Ramos (cell line): Measurements from ENCODE around the gene TPBGL.

Source experiments
- in situ Hi-C: fragments of 300-500 bp; cut with MboI; formaldehyde crosslinking; loops from one replicate; pipeline ENCODE4 v1.14.3; 2022; ENCODE audit warnings: low sequenced_read_pairs; ENCODE audit not compliant: unreplicated experiment

The TPBGL gene

DNA sequence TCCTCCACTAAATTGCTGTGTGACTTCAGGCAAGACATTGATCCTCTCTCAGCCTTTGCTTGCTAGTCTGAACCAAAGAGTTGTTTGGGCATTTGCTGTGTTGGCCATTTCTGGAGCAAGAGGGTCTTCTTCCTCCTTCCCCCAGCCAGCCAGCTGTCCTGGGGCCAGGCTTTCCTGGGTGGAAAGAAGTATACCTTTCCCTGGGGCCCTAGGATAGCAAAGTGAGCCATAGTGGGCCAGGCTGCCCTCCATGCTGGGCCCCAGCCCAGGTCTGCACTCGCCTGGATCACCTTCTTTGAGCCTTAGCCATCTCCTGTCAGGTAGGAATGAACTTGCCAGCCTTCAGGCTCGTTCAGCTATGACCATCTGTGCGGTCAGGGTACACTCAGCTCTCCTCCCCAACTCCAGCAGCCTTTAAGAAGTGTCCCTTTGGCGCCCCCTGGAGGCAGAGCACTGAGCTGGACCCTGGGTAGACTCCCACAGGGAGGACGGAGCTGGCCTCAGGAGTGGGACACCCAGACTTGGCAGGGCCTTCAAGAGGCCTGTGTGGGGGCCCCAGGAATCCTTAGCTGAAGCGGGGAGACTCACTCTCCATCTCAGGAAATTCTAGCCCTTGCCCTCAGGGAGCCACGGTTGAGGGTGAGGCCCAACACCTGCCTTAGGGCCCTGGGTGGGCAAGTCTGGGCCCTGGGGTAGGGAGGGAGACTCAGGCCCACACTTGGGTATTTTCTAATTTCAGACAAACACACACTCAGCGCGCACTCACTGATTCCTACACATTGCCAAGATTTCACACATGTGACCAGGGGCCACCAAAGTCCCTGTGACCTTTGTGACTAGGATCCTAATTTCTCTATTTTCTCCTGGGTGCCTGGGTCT is 35.6 kb upstream of the TPBGL start:
- in situ Hi-C loops = loop anchor here (5.0 kb wide), 2 partner anchors 58 to 183 kb away; no protein-coding TSS in a partner anchor

DNA sequence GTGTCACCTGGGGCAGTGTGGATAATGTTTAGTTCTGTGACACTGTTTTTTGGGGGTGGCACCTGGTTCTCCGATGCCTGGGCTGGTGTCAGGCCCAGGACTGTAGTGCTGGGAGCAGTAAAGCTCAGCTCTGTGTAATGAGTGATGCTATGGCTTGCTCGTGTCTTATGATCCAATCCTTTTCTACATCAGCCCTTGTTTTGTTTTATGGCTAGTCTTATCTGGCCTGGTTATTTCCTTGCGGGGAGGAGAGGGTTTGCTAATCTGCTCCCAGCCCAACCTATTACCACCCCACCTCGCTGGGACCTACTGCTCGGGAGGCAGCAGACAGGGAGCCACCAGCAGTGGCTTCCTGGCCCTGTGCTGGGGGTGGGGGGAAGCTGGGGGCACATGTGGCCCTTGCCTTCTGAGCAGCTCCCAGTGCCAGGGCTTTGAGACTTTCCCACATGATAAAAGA is 35.0 kb upstream of the TPBGL start:
- in situ Hi-C loops = no loop called here

DNA sequence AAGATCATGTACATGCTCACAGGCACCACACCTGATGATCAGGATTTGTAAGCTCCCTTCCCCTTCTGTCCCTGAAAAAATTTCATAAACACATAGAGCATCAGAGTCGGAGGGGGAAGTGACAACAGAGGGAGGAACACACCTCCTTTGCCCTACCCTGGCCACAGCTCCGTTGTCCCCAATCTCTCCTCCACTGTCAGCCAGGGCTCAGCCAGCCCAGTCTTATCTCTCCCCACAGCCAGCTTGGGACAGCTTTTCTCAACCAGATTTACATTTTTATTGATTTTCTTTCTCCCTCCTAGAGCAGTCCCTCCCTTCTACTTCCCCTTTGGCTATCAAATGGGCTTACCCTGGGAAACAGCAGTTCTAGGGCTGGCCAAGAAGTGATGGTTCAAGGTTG is 32.1 kb upstream of the TPBGL start:
- in situ Hi-C loops = no loop called here

DNA sequence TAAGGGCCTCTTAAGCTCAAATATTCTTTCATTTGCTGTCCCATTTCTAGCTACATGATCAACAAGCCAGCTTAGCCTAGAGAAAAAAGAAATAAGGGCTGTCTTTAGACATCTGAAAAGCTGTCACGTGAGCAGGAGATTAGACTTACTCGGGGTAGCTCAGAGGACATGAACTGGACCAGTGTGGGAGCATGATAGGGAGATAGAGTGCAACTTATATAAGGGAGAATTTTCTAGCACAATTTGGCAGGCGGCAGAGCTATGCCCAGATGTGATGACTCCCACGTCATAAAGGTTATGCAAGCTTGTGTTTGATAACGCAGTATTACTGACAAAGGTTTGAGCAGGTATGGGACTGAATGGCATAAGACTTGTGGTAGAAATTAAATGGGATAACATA is 28.2 kb upstream of the TPBGL start:
- in situ Hi-C loops = no loop called here

DNA sequence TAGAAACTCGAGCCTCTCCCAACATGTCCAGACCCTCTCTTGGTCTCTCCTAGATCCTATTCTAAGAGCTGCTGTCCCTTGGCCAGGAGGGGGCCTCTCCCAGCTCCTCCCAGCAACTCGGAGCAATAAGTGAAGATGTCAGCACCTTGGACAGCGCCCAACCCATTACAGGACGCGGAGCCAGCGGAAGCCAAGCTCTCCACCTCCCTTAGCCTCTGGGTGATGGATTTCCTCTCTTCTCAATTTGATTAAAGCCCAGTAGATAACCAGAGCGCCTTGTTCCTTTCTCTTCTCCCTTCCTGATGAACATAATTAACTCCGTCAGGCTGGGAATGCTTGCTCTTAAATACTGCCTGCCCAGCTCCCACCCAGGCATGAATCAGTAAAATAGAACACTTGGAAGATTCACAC is 26.2 kb upstream of the TPBGL start:
- in situ Hi-C loops = no loop called here

DNA sequence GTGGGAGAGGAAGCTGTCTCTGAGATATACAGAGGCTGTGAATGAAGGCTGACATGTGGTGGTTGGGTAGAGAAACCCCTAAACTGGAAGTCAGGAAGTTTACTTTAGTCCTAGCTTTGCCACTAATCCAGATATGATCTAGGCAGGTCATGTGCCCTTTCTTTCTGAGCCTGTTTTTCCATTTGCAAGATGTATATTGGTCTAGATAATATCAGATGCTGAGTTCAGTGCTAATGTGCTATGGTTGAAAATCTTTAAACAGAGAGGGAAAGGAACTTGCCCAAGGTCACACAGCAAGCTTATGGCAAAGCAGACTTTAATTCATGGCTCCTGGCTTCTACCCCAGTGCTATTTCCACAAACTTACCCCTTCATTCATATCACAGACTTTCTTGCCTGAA is 25.7 kb upstream of the TPBGL start:
- in situ Hi-C loops = no loop called here

DNA sequence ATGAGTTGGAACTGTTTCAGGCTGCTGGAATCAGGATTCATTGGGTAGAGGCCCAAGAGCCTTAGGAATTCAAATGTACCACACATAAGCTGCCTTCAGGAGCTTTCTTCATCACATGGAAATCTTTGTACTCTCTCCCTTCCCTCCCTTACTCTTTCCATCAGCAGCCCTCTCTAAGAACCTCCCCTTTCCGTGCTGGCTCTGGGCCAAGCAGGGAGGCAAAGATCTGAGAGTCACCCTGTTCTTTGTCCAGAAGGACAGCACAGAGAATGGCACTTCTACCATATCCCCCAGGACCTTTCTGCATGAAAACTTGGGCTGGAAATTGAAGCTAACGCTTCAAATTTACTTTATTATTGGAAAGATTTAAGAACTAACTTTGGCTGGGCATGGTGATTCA is 20.7 kb upstream of the TPBGL start:
- in situ Hi-C loops = no loop called here

DNA sequence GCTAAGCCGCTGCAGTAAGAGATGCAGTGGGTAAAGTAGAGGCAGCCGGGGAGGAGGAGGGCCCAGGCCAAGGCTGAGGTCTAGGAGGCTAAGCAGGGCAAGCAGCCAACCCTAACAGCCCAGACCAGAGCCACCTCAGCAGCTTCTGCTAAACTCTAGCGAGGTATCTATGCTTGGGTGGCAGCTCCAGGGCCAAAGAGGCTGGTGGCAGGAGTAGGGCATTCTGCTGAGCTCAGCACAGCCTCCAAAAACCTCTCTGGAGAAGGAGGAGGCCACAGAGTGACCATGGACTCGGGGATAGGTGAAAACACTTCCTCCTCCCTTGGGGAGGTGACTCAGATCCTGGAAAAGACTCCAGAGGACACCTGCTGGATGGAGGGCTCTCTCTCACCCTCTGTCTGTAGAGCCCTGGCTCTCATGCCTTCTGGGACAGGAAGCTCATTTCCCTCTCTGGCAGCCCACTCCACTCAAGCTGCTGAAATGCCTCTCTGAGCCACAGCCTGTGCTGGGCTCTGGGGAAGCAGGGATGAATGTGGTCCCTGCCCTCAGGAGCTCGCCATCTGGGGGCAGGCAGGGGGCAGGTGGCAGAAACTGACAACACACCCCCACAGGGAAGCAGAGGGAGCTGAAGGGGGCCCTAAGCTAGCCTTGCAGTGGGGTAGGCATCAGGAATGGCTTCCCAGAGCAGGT is 16.5 kb upstream of the TPBGL start:
- in situ Hi-C loops = no loop called here

DNA sequence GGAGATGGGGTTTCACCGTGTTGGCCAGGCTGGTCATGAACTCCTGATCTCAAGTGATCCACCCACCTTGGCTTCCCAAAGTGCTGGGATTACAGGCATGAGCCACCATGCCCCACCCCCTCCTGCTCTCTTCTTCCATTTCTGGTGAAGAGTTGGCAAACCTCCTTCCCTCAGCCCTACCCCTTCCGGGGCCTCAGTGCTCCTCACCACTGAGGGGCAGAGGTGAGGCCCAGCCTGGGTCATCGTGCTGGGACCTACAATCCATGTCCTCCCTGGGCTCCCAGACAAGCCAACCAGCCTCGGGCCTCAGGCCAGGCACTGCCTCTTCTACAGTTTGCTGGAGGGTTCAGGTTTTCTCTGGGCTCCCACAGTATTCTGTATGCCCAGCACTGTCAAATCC is 14.8 kb upstream of the TPBGL start:
- in situ Hi-C loops = loop anchor here (25.0 kb wide), 1 partner anchor 513 kb away; no protein-coding TSS in a partner anchor

DNA sequence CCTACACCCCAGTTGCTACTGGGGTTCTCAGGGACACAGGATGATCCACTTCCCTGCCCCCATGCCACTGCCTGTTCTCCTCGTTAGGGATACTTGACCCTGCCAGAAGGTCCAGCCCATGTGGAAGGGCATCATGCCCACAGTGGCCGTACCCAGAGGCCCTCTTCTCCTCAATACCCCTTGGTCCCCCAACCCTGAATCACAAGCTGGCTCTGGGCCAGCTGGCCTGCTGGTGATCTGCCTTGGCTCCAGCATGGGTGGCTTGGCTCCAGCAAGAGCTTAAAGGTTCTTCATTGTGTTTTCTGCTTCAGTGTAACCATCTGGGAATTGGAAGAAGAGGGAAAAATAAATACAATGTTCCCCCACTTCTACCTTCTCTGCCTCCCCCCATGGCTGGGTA is 11.1 kb upstream of the TPBGL start:
- in situ Hi-C loops = loop anchor here (25.0 kb wide), 1 partner anchor 517 kb away; no protein-coding TSS in a partner anchor

DNA sequence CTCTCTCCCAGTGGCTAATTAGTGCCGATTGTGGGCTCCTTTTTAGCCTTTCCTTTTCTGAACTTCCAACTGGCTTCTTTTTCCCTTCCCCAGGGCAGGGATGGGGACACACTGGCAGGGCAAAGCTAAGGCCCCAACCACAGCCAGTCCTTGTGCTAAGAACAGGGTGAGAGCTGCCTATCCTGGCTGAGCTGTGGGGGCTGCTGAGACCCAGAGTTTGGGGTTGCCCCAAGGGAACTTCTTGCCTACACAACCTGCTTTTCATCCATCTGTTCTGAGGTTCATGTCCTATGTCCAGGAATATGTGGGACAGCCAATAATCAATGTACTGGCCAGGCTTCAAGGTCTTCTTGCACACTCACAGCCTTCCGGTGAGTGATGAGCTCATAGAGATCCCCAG is 10.0 kb upstream of the TPBGL start:
- in situ Hi-C loops = loop anchor here (25.0 kb wide), 1 partner anchor 518 kb away; no protein-coding TSS in a partner anchor

DNA sequence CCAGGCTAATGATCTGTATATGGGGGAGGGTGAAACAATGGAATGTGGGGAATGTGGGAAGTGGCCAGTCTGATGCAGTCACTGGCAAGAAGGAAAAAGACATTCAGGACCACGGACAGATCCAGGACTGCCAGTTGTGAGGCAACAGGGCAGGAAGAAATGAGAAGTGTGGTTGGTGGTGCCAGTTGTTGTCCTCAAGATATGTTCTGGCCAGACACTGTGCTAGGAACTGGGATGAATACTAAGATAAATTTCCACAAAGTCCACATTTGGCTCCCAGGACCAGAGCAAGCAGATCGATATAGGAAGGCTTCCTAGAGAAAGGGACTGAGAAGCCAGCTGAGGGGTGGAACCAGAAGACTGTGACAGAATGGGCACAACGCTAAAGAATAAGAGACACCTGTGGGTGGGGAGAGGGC is 6.8 kb upstream of the TPBGL start:
- in situ Hi-C loops = loop anchor here (25.0 kb wide), 1 partner anchor 521 kb away; no protein-coding TSS in a partner anchor

DNA sequence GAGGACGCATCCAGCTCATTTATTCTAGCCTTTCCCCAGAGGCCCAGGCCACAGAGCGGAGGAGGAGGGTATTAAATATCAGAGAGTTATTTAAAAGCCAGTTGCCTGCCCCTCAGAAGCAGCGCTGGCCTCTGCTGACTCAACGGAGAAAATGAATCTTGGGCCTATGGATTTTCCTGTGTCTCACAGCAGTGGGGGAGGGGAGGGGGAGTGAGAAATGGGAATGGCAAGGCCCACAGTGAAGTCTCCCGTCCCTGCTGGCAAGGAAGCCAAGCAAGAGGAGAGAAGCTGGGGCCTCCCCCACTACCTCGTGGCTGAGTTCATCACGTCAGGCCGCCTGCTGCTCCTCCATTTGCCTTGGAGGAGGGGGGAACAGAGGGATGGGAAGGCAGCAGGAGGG is 4.5 kb upstream of the TPBGL start:
- in situ Hi-C loops = loop anchor here (25.0 kb wide), 1 partner anchor 524 kb away; no protein-coding TSS in a partner anchor

DNA sequence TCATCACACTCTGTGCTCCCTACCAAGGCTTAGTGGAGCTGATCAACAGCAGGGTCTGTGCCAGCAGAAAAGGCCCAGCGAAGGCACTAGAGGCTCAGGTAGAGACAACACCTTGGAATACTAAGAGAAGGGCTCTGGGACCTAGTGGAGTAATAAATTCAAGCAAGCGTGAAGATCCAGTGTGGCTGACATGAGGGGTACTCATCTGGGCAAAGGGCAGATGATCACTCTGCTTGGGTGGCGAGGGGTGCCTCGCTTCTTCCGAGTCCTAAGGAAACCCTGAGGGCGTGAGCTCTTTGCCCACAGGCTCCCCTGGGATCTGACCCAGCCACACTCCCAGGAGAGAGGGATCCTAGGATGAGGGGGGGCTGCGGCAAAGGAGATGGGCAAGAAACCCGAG is 3.5 kb upstream of the TPBGL start:
- in situ Hi-C loops = loop anchor here (25.0 kb wide), 1 partner anchor 525 kb away; no protein-coding TSS in a partner anchor

DNA sequence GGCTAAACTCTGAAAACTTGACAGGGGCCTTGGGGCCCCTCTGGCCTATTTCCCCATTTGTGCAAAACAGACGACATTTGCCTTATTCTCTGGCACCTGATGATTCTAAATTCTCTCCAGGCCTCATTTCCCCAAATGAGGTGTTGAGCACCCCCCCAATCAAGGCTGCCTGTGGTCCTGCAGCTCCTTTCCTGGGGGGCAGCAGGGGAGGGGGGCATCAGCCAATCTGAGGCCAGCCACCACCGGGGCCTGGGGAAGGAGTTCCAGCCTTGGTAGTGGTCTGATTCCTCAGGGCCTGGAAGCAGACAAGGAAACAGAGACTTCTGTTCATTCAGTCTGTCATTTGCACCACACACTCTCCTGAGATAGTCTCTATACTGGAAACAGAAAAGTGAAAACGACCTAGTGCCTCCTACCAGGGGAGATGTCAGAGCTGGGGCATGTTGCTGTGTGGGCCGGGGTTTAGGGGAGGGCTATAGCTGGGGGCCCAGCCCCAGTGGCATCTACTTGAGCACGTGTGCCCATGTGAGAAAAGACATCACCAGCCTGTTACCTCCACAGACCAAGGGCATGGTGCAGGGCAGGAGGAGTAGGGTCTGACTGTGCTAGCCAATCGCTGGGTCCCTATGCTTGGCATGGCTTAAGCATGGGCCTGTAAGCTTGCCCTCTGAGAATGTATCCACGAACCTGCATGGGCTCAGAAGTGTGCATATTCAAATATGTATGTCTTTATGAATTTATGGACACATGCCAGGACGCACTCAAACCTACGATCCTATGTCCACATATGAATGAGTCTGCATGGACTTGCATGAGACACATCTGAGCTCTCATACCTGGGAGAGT is 1.8 kb upstream of the TPBGL start:
- in situ Hi-C loops = loop anchor here (25.0 kb wide), 1 partner anchor 527 kb away; no protein-coding TSS in a partner anchor

DNA sequence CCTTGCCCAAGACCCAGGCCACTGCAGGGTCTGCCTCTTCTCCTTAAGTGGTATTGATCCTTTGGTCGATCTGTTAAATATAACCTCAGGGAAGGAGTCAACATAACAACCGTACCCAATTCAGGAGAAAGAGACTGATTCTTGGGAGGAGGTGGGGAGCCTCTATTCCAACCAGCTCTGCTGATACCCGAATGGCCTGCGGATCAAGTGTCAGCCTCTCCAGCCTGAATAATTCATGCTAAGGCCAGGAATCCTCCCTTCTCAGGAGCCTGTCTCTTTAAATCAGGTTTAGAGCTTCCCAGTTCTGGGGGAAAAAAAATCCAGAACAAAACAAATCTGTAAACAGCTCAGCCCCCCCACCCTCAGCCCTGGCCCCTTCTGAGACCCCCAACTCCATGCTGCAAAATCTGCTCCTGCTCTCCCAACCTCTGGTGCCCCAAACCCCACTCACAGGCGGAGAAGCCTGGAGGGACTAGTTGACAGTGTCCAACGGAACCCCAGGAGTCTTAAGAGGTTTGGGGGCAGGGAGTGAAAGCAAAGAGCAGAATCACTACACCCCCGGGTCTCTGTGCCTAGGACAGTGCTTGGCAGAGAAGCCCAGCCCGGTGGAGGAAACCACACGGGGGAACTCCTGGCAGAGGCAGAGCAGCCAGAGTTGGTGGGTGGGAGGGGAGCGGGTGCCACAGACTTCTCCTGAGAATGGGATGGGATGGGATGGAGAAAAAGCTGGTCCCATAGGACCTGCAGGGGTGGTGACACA is 863 bp upstream of the TPBGL start:
- in situ Hi-C loops = loop anchor here (25.0 kb wide), 1 partner anchor 527 kb away; no protein-coding TSS in a partner anchor

DNA sequence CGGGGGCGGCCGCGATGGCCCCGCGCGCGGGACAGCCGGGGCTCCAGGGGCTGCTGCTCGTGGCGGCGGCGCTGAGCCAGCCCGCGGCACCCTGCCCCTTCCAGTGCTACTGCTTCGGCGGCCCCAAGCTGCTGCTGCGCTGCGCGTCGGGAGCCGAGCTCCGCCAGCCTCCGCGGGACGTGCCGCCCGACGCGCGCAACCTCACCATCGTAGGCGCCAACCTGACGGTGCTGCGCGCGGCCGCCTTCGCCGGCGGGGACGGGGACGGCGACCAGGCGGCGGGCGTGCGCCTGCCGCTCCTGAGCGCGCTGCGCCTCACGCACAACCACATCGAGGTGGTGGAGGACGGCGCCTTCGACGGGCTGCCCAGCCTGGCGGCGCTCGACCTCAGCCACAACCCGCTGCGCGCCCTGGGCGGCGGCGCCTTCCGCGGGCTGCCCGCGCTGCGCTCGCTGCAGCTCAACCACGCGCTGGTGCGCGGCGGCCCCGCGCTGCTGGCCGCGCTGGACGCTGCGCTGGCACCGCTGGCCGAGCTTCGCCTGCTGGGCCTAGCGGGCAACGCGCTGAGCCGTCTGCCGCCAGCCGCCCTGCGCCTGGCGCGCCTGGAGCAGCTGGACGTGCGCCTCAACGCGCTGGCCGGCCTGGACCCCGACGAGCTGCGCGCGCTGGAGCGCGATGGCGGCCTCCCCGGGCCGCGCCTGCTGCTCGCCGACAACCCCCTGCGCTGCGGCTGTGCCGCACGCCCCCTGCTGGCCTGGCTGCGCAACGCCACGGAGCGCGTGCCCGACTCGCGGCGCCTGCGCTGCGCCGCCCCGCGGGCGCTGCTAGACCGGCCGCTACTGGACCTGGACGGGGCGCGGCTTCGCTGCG is 697 bp downstream of the TPBGL start:
- in situ Hi-C loops = loop anchor here (25.0 kb wide), 1 partner anchor 529 kb away; no protein-coding TSS in a partner anchor
